ENCODE results near the gene PLEKHH3.

GRCh38 chr17:42704490-42704836, 27.7 kb upstream of the PLEKHH3 start:
- no peak for TF ChIP-seq CTCF (IDR thresholded peaks at IDR 0.05)
- no peak for TF ChIP-seq POLR2A (IDR thresholded peaks at IDR 0.05)
